Upper lobe of right lung (tissue), 1 donor: ENCODE results near the gene SLC30A4. TPM values are rescaled to one million over a fixed set of nuclear protein-coding genes. Genes with fewer than 3 reads are reported as not detected.

Experiments used
- ATAC-seq: fragments of 200-7000 bp; cut with Tn5 transposase; one replicate; pipeline ENCODE4 v1.9.1; 2020; ENCODE audit warnings: mild to moderate bottlenecking, moderate library complexity
- DNase-seq: peaks from one replicate; pipeline ENCODE4 v3.0.0-alpha.2; 2020
- H3K27ac ChIP-seq: fragments of 200-600 bp; one replicate; pipeline ENCODE4 v1.8.0; 2022
- H3K27me3 ChIP-seq: fragments of 200-600 bp; one replicate; pipeline ENCODE4 v1.8.0; 2022; ENCODE audit warnings: mild to moderate bottlenecking
- H3K36me3 ChIP-seq: fragments of 200-600 bp; one replicate; pipeline ENCODE4 v1.8.0; 2022
- H3K4me1 ChIP-seq: fragments of 200-600 bp; one replicate; pipeline ENCODE4 v1.8.0; 2022
- H3K4me3 ChIP-seq: fragments of 200-600 bp; one replicate; pipeline ENCODE4 v1.8.0; 2022; ENCODE audit warnings: mild to moderate bottlenecking
- H3K9me3 ChIP-seq: fragments of 200-600 bp; one replicate; pipeline ENCODE4 v1.8.0; 2022
- intact Hi-C: fragments of 100-400 bp; cut with DNase I; formaldehyde crosslinking; loops from one replicate; pipeline ENCODE4 v1.11.0; 2022
- total RNA-seq: library from RNA; stranded (reverse); fragmentation: NEBNext Ultra II Directional; extraction: Animal tissue kit (Norgen Biotek cat#: 25700); gene quantifications from one replicate; pipeline ENCODE4 v1.2.1, GENCODE V29; 2021
- TF ChIP-seq, protein P1 (sequence below): fragments of 200-600 bp; IDR thresholded peaks from one replicate; pipeline ENCODE4 v1.8.0; 2022; ENCODE audit warnings: antibody characterized with exemption
- donor health status: DM: no; HTN: yes; CAD: no; lungs with severe emphysema.

Gene SLC30A4
- total RNA-seq, 1 donor from 2014 or later: 6.7 TPM

DNA sequence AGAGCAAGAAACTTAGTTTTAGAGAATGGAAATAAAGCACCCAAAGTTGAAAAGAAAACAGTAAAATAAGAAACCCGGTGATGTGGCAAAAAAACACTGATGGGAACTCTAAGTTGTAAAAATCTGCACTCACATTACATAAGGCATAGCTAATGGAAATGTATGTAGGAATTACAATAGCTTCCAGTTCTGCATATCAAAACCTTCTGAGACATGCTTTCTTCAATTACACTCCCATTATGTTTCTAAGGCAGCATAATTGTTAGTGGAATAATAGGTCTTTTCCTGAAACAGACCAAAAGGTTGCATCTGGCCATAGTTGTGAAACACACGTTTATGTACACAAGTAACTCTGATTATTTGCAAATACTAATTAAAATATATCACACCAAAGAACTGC is 41.4 kb downstream of the SLC30A4 start:
- peaks cover 7% of the 10 kb centered on the region for H3K36me3 ChIP-seq
- TF ChIP-seq, protein P1, sequence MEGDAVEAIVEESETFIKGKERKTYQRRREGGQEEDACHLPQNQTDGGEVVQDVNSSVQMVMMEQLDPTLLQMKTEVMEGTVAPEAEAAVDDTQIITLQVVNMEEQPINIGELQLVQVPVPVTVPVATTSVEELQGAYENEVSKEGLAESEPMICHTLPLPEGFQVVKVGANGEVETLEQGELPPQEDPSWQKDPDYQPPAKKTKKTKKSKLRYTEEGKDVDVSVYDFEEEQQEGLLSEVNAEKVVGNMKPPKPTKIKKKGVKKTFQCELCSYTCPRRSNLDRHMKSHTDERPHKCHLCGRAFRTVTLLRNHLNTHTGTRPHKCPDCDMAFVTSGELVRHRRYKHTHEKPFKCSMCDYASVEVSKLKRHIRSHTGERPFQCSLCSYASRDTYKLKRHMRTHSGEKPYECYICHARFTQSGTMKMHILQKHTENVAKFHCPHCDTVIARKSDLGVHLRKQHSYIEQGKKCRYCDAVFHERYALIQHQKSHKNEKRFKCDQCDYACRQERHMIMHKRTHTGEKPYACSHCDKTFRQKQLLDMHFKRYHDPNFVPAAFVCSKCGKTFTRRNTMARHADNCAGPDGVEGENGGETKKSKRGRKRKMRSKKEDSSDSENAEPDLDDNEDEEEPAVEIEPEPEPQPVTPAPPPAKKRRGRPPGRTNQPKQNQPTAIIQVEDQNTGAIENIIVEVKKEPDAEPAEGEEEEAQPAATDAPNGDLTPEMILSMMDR: no peak
- no peak overlapping the region for H3K4me3 ChIP-seq
- DNase-seq (no peak), ATAC-seq (no peak)
- no peaks in the 10 kb centered on the region for H3K4me1 ChIP-seq
- no peaks in the 10 kb centered on the region for H3K9me3 ChIP-seq
- no peaks in the 10 kb centered on the region for H3K27me3 ChIP-seq
- intact Hi-C loops: no loop called here
- no peak overlapping the region for H3K27ac ChIP-seq

DNA sequence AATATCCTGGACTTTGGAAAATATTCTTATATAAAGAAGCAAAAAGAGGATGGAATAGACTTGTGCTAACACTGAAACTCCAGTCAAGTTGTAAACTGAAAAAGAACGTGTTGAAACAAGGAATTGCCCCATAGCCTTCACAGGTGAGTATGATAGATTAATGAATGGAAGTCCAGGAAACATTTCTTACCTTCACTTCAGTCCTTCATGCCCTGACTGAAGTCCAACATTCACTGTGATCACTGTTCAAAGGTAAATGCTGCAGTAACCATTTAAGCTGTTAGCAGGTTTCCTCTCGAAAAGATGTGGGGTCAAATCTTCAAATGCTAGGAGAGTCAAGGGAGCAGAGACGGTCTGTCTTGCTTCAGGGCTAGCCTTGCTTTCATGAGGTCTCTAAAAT is 46.1 kb downstream of the SLC30A4 start:
- no peaks in the 10 kb centered on the region for H3K9me3 ChIP-seq
- H3K27me3 ChIP-seq: no peaks in the 10 kb centered on the region
- H3K27ac ChIP-seq: no peak overlapping the region
- H3K36me3 ChIP-seq: peaks cover 7% of the 10 kb centered on the region
- ATAC-seq (no peak), DNase-seq (no peak)
- TF ChIP-seq, protein P1: no peak
- intact Hi-C loops: no loop called here
- no peaks in the 10 kb centered on the region for H3K4me1 ChIP-seq
- no peak overlapping the region for H3K4me3 ChIP-seq

DNA sequence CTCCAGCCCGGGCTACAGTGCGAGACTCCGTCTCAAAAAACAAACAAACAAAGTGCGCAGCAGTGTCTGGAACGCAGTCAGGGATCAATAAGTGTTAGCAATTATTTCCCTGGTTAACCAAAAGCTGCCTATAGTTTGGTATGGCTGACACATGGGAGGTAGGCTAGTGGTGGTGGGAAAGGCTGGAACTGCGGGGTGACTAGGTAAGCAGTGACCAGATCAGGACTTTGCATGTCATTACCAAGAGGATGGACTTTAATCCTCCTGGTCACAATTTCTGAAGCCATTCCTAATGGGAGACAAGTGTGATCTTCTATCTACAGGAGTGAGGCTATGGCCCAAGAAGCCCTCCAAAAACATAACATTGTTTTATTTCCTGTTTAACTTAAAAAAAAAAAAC is 47.8 kb downstream of the SLC30A4 start:
- TF ChIP-seq, protein P1: no peak
- Histone ChIP-seq H3K9me3 (no peaks in the 10 kb centered on the region), H3K4me1 (no peaks in the 10 kb centered on the region), H3K27ac (no peak overlapping the region), H3K27me3 (peaks cover 3% of the 10 kb centered on the region), H3K36me3 (peaks cover 7% of the 10 kb centered on the region), H3K4me3 (no peak overlapping the region)
- intact Hi-C loops: no loop called here
- ATAC-seq (no peak), DNase-seq (no peak)

DNA sequence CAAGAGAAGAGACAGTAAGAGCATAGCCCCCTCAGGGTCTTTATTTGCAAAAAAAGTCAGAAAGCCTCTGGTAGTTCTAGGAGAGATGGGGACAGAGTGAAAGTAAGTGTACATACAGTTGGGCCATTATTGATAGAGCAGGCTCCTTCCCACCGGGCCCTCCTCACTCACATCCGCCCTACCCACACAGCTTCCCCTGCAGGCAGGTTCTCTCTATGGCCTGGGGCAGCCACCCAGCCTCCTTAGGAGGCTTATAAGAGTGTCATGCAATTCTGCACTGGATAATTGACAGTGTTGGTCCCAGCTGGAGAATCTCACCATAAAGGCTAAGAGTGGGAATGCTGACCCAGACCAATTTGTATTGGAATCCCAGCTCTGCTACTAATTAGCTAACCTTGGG is 49.5 kb downstream of the SLC30A4 start:
- intact Hi-C loops: no loop called here
- Histone ChIP-seq H3K4me1 (no peaks in the 10 kb centered on the region), H3K36me3 (no peaks in the 10 kb centered on the region), H3K27me3 (peaks cover 6% of the 10 kb centered on the region), H3K9me3 (no peaks in the 10 kb centered on the region), H3K27ac (no peak overlapping the region), H3K4me3 (no peak overlapping the region)
- no peak for DNase-seq
- TF ChIP-seq, protein P1: no peak
- ATAC-seq: no peak

DNA sequence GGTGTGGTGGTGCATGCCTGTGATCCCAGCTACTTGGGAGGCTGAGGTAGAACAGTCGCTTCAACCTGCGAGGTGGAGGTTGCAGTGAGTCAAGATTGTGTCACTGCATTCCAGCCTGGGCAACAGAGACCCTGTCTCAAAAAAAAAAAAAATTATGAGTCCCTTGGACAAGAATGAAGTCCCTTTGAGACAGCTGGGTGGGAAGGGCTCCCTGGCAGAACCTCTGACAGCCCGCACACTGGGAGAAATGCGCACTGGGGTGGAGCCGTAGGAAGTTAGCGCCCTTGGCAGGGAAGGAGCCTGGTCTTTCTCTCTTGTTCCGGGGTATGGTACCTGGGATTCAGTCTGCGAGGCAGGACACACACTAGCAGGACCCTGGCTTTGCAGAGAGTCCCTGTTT is 51.4 kb downstream of the SLC30A4 start:
- no peak for ATAC-seq
- Histone ChIP-seq H3K4me1 (no peaks in the 10 kb centered on the region), H3K4me3 (no peak overlapping the region), H3K9me3 (no peaks in the 10 kb centered on the region), H3K36me3 (no peaks in the 10 kb centered on the region), H3K27me3 (peaks cover 6% of the 10 kb centered on the region), H3K27ac (no peak overlapping the region)
- no peak for DNase-seq
- intact Hi-C loops: no loop called here
- TF ChIP-seq, protein P1: no peak

DNA sequence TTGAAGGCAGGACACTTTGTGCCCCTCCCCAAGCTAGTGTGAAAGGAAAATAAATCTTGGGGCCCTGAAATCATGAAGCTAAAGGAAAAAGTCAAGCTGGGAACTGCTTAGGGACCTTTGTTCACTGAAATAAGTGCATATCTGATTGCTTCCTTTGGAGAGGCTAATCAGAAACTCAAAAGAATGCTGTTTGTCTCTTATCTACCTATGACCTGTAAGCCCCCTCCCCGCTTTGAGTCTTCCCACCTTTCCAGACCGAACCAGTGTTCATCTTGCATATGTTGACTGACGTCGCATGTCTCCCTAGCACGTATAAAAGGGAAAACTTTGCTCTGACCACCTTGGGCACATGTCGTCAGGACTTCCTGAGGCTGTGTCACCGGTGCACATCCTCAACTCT is 53.1 kb downstream of the SLC30A4 start:
- TF ChIP-seq, protein P1: no peak
- H3K27me3 ChIP-seq: peaks cover 6% of the 10 kb centered on the region
- no peak for DNase-seq

More for the DNA sequence above, 53.1 kb downstream of the SLC30A4 start:
- no peak overlapping the region for H3K27ac ChIP-seq
- no peaks in the 10 kb centered on the region for H3K9me3 ChIP-seq
- no peak for ATAC-seq
- H3K4me1 ChIP-seq: no peaks in the 10 kb centered on the region
- H3K36me3 ChIP-seq: no peaks in the 10 kb centered on the region
- intact Hi-C loops: no loop called here
- H3K4me3 ChIP-seq: no peak overlapping the region
